Endothelial cell of umbilical vein (primary cell): ENCODE results near the gene NCOA3. TPM values are rescaled to one million over a fixed set of nuclear protein-coding genes. Genes with fewer than 3 reads are reported as not detected.

Experiments used
- BruUV-seq: library from RNA; stranded (reverse); fragments of 400-500 nt; replicated peaks from 2 replicates; lab custom pipeline; 2021; lab: Mats Ljungman, UMichigan
- CTCF ChIA-PET: fragments of 300-600, 350-600 bp; sonication (Branson Sonifier 250); formaldehyde crosslinking; loops from one replicate; lab custom pipeline; 2021; ENCODE audit warnings: antibody characterized with exemption, inconsistent platforms; lab: Charles Lee
- POLR2A ChIA-PET: fragments of 300-600, 350-600 bp; sonication (Branson Sonifier 250); formaldehyde crosslinking; loops from one replicate; lab custom pipeline; 2021; ENCODE audit warnings: antibody characterized with exemption, inconsistent platforms; lab: Charles Lee
- DNase-seq: peaks from one replicate; pipeline ENCODE4 v3.0.0-alpha.2; 2011; ENCODE audit warnings: low read depth, low spot score
- FAIRE-seq: peaks from 2 replicates; lab custom pipeline; 2011; peaks lifted over from hg19 to GRCh38; lab: Jason Lieb, UNC
- H2AFZ ChIP-seq: 2 replicates; pipeline ENCODE4 v1.6.0; 2012; ENCODE audit warnings: low read depth, low read length, control low read depth, inconsistent platforms
- H3K27ac ChIP-seq: 2 replicates; pipeline ENCODE4 v1.5.1; 2011; ENCODE audit warnings: low read depth, mild to moderate bottlenecking, control low read depth, low read length, moderate library complexity; ENCODE audit not compliant: insufficient read depth
- H3K27me3 ChIP-seq, 2 experiments: 2 replicates each; pipeline versions ENCODE4 v1.6.0 to v1.6.1; 2011; ENCODE audit warnings: low read length in 2 of 2, mixed read lengths in 1 of 2; ENCODE audit not compliant: control insufficient read depth in 2 of 2, insufficient read depth in 2 of 2
- H3K36me3 ChIP-seq, 2 experiments: 2 replicates in 1 of 2; 3 replicates in 1 of 2; pipeline ENCODE4 v1.5.1; 2011; ENCODE audit warnings: low read length in 2 of 2, mild to moderate bottlenecking in 1 of 2, moderate library complexity in 1 of 2; ENCODE audit not compliant: control insufficient read depth in 2 of 2, insufficient read depth in 2 of 2; ENCODE audit errors: extremely low read depth in 1 of 2
- H3K4me1 ChIP-seq: 3 replicates; pipeline ENCODE4 v1.5.1; 2011; ENCODE audit warnings: mild to moderate bottlenecking, low read length; ENCODE audit not compliant: control insufficient read depth, insufficient read depth; ENCODE audit errors: extremely low read depth
- H3K4me2 ChIP-seq: 2 replicates; pipeline ENCODE4 v1.6.1; 2011; ENCODE audit warnings: low read length, control low read depth, mixed read lengths; ENCODE audit not compliant: insufficient read depth
- H3K4me3 ChIP-seq, 3 experiments: fragments of 200-600 bp in 1 of 3; sonication (generic), shearing (Covaris generic) in 1 of 3; replicated peaks in 1 of 3; 2 replicates each; pipeline ENCODE4 v1.5.1; 2011 to 2016; ENCODE audit warnings: control low read depth in 3 of 3, low read length in 3 of 3, mild to moderate bottlenecking in 2 of 3, inconsistent platforms in 1 of 3, low read depth in 1 of 3, moderate library complexity in 1 of 3; ENCODE audit not compliant: insufficient read depth in 1 of 3
- H3K79me2 ChIP-seq: 2 replicates; pipeline ENCODE4 v1.6.0; 2012; ENCODE audit warnings: low read length, inconsistent platforms; ENCODE audit not compliant: control insufficient read depth, insufficient read depth
- H3K9ac ChIP-seq: replicated peaks from 2 replicates; pipeline ENCODE3; 2011; ENCODE audit warnings: low read length, control low read depth; ENCODE audit not compliant: insufficient read depth; ENCODE audit errors: extremely low read depth
- H3K9me1 ChIP-seq: replicated peaks from 3 replicates; pipeline ENCODE4 v1.6.0; 2011; ENCODE audit warnings: mild to moderate bottlenecking, low read length; ENCODE audit not compliant: control insufficient read depth, insufficient read depth; ENCODE audit errors: extremely low read depth
- H3K9me3 ChIP-seq: replicated peaks from 2 replicates; pipeline ENCODE4 v1.5.1; 2012; ENCODE audit warnings: low read length, inconsistent platforms; ENCODE audit not compliant: control insufficient read depth, insufficient read depth
- H4K20me1 ChIP-seq: replicated peaks from 2 replicates; pipeline ENCODE3; 2011; ENCODE audit warnings: mild to moderate bottlenecking, low read length; ENCODE audit not compliant: control insufficient read depth, insufficient read depth; ENCODE audit errors: extremely low read depth
- CTCF ChIP-seq, 2 donors: IDR thresholded peaks; 1 replicate in 1 of 2; 2 replicates in 1 of 2; pipeline ENCODE4 v1.5.1; 2011; ENCODE audit warnings: low read length in 2 of 2, mild to moderate bottlenecking in 2 of 2, moderate library complexity in 2 of 2, control low read depth in 1 of 2, inconsistent platforms in 1 of 2, low read depth in 1 of 2; ENCODE audit not compliant: insufficient read depth in 1 of 2; ENCODE audit errors: extremely low read depth in 1 of 2
- EZH2 ChIP-seq: IDR thresholded peaks from 2 replicates; pipeline ENCODE4 v1.6.1; 2012; ENCODE audit warnings: borderline replicate concordance, low read depth, mild to moderate bottlenecking, moderate library complexity, low read length, inconsistent platforms; ENCODE audit not compliant: severe bottlenecking
- FOS ChIP-seq: IDR thresholded peaks from 2 replicates; pipeline ENCODE4 v1.6.1; 2011; ENCODE audit warnings: mild to moderate bottlenecking, low read length, moderate library complexity, borderline replicate concordance; ENCODE audit not compliant: insufficient read depth
- GATA2 ChIP-seq: IDR thresholded peaks from 2 replicates; pipeline ENCODE4 v1.7.0; 2011; ENCODE audit warnings: low read depth, mild to moderate bottlenecking, moderate library complexity, mixed read lengths, low read length; ENCODE audit not compliant: insufficient read length, insufficient read depth
- JUN ChIP-seq: IDR thresholded peaks from 2 replicates; pipeline ENCODE4 v1.6.1; 2011; ENCODE audit warnings: borderline replicate concordance, low read depth; ENCODE audit not compliant: insufficient read length, insufficient read depth
- MAX ChIP-seq: IDR thresholded peaks from 2 replicates; pipeline ENCODE4 v1.6.1; 2011; ENCODE audit not compliant: insufficient read depth, insufficient read length
- MYC ChIP-seq: IDR thresholded peaks from one replicate; pipeline ENCODE4 v1.6.1; 2011; ENCODE audit warnings: mild to moderate bottlenecking, low read depth, low read length
- POLR2A ChIP-seq: IDR thresholded peaks from 2 replicates; pipeline ENCODE4 v1.6.1; 2012; ENCODE audit warnings: low read depth, mild to moderate bottlenecking, control low read depth, low read length
- POLR2AphosphoS5 ChIP-seq: IDR thresholded peaks from 2 replicates; pipeline ENCODE4 v1.6.1; 2012; ENCODE audit warnings: low read depth, mild to moderate bottlenecking, control low read depth, low read length, moderate library complexity; ENCODE audit not compliant: insufficient read depth
- dilution Hi-C: fragments of 300-500 bp; cut with MboI; formaldehyde crosslinking; loops from one replicate; pipeline ENCODE4 v1.15.0; 2019; ENCODE audit warnings: low sequenced_read_pairs; ENCODE audit not compliant: extremely low pct_ligation_motif_present
- intact Hi-C: fragments of 100-400 bp; cut with micrococcal nuclease; formaldehyde crosslinking; loops from one replicate; pipeline ENCODE4 v1.10.0; 2022
- polyA plus RNA-seq, 4 experiments: library from polyadenylated mRNA; depleted of rRNA in 3 of 4; stranded (reverse) in 3 of 4; unstranded in 1 of 4; fragments of >200 nt; gene quantifications; 2 replicates each; pipeline versions ENCODE4 v1.2.1 to v1.2.3, GENCODE V29; 2011 to 2012; ENCODE audit warnings: missing spikeins in 1 of 4
- total RNA-seq: library from RNA; stranded (reverse); gene quantifications from 2 replicates; pipeline ENCODE4 v1.2.3, GENCODE V29; 2021

NCOA3 gene
- total and polyA plus RNA-seq, 2 donors (not counting 3 experiments of a cell fraction or from before 2014, with no cell fraction given): 12.0 to 35.6 TPM

GRCh38 chr20:47597090-47597489, 95.4 kb downstream of the NCOA3 start:
- Histone ChIP-seq H3K9me3 (no peaks in the 10 kb centered on the region), H3K4me2 (no peak overlapping the region), H3K27ac (no peak overlapping the region), H4K20me1 (no peaks in the 10 kb centered on the region), H3K4me1 (no peaks in the 10 kb centered on the region), H3K4me3 (no peak overlapping the region), H3K9ac (no peak overlapping the region), H2AFZ (no peak overlapping the region), H3K79me2 (peaks cover 2% of the 10 kb centered on the region), H3K27me3 (no peaks in the 10 kb centered on the region), H3K36me3 (no peaks in the 10 kb centered on the region), H3K9me1 (no peaks in the 10 kb centered on the region)
- DNase-seq: no peak
- ChIA-PET POLR2A (no interaction called here), CTCF (interaction anchor here (0.9 to 2.9 kb wide), 2 partner anchors 12 to 24 kb away, joined by 3 to 6 read pairs; no protein-coding TSS in a partner anchor)
- intact Hi-C loops: no loop called here
- no TSS peak for BruUV-seq
- no peak for TF ChIP-seq EZH2
- TF ChIP-seq POLR2A: no peak
- TF ChIP-seq MAX: no peak
- TF ChIP-seq POLR2AphosphoS5: no peak
- TF ChIP-seq FOS: no peak
- TF ChIP-seq GATA2: no peak
- no peak for TF ChIP-seq MYC
- no peak for TF ChIP-seq CTCF (IDR thresholded peaks at IDR 0.05; ENCODE audit: extremely low read depth in 1 of 2, insufficient read depth in 1 of 2, low read depth in 1 of 2, low read length in 2 of 2)
- TF ChIP-seq JUN: no peak
- dilution Hi-C loops: no loop called here
- FAIRE-seq: no peak
